Mesangial cell (primary cell): ENCODE measurements around the gene NOVA2. TPM values are rescaled to one million over a fixed set of nuclear protein-coding genes. Genes with fewer than 3 reads are reported as not detected.

ENCODE experiments used
- total RNA-seq: library from RNA; depleted of rRNA; stranded (reverse); fragments of >200 nt; gene quantifications from 2 replicates; pipeline ENCODE4 v1.2.3, GENCODE V29; 2015

Gene NOVA2, protein sequence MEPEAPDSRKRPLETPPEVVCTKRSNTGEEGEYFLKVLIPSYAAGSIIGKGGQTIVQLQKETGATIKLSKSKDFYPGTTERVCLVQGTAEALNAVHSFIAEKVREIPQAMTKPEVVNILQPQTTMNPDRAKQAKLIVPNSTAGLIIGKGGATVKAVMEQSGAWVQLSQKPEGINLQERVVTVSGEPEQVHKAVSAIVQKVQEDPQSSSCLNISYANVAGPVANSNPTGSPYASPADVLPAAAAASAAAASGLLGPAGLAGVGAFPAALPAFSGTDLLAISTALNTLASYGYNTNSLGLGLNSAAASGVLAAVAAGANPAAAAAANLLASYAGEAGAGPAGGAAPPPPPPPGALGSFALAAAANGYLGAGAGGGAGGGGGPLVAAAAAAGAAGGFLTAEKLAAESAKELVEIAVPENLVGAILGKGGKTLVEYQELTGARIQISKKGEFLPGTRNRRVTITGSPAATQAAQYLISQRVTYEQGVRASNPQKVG
- not detected in 2 replicates for total RNA-seq

DNA sequence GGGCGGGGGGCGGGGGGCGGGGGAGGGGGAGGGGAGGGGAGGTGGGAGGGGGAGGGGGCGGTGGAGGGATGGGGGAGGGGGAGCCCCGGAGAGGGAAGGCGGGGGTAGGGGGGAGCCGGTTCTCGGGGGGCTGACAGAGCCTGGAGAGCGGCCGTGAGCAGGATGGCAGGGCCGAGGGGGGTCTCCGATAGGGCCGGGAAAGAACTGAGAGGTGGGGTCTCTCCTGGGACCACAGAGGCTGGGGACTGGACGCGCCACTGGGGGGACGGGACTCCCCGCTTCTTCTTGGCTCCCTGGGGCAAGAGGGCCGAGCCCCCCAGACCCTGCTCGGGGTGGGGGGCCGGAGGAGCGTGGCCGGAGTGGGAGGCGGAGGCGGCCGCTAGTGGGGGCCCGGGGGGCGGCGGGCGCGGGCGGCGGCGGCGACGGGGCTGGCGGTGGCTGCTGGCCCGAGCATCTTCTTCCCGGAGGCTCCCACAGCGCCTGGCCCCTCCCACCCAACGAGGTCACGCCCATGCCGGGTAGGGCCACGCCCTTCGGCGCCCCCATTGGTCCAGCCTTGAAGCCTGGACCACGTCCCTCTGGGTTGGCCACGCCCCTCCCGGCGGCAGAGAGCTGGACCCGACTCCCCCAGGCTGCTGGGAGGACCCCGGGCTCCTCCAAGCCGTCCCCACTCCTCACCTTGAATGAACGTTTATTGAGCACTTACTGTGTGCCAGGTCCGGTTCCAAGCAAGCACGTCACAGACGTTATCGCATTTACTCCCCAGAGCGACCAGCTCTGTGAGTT lies at the start of gene NOVA2:
Gene NOVA2 (minus strand): TSS at position 313 of the 786 bp plus-strand sequence. CDS start 514 bp downstream, outside the sequence.

DNA sequence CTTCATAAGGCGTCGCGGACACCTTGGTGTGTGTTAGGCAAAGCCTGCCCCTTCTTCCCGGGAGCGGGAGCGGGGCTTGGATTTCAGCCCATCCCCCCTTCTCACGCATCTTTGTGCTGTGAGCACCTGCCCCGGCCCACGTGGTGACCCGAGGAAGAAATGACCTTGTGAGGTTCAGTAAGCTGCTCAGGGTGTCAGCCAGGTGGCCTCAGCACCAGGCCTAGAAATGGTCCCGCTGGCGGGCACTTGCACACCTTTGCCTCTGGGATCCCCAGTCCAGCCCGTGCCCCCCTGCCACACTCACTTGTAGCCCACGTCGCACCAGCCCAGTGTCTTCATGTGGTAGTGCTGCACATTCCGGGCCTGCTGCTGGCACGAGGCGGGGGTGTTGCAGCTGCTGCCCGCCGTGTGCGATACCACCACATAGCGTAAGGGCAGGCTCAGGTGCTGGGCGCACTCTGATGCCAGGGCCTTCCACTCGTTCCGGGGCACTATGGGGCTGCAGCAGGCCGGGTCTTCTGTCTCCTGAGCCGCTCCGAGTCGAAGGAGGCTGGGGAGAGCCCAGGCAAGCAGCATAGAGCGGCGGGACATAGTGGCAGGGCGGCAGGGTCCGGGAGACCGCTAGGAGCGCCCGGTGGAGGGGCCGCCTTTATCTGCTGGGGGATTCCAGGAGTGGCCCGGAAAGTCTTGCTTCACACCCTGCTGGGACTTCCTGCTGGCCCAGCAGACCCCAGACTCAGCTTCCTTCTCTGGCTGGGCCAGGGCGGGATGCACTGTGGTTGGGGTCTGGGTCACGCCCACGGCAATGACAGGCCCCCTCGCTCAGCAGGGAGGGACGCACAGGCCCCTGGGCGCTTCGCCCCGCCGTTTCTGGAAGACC lies 49.0 kb upstream of the NOVA2 start, which contains the start of gene PGLYRP1:
Gene PGLYRP1 (minus strand): TSS at position 623 of the 880 bp plus-strand sequence. CDS start 32 bp downstream, at position 591.

DNA sequence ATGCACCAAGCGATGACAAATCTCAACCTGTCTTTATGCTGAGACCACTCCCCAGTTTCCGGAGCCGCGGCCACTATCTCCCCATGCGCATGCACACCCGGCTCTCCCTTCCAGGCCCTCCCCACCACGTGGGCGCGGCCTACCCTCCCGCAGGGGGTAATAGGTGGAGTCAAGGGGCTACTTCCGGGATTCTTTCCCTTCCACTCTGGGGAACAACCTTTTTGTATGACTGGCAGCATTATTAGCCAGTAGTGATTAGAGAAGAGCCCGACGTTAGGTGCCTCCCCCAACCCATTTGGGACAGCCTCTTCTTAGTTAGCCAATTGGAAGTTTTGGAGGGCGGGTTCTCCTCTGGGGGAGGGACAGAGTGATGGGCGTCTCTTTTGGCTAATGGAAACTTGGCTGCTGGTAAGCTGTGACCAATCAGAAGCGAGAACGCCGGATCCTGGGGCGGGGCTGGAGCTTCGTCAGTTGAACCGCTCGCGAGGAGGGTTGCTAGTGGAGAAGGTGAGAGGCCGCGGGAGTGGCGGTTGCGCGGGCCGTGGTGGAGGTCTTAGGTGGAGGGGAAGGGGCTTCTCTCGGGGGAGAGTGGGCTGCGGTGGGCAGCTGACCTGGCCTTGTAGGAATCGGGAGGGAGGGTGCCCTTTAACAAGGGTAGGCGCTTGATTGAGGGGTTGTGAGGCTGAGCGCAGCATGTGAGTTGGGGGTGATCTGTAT lies 21.5 kb upstream of the NOVA2 start, which contains the start of gene CCDC61:
Gene CCDC61 (plus strand): TSS at position 470 of the 717 bp plus-strand sequence. CDS start 7,552 bp downstream, outside the sequence.

DNA sequence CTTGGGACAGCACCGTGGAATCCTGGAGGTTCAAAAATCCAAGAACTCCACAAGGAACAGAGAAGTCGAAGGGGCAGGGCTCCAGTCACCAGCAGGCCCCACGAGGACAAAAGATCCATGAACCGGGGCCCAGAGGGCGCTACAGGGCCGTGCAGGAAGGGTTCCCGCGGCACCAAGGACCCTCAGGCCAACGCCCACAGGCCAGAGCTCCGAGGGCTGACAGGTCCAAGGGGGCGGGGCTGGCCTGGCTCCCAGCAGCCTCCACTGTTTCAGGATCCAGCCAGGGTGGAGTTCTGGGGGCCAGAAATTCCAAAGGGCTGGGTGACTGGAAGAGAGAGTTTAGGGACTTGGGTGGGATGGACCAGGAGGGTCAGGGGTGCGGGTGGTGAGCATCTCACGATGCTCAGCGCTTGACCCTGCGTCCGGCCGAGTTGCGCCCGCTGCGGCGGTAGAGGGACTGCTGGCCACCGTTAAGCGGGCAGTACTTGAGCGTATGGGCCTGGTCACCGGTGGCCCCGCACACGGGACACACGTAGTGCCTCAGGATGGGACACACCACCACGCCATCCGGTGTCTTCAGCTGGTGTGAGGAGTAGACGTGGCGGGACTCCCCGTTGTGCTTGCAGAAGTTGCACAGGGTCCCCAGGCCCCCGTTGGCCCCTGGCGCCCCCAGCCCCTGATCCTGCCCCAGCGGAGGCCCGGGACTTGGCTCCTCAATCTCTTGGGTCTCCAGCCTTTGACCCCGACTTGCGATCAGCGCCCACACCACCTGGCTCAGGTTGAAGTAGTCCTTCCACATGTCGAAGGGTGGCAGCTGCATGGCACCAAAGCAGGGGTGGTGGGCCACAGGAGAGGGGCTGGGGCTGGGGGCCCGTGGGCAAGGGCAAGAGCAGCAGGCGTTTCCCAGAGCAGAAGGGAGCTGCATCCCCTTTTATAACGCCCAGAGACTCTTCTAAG lies 59.5 kb downstream of the NOVA2 start, which contains the start of gene NANOS2:
Gene NANOS2 (minus strand): TSS at position 905 of the 957 bp plus-strand sequence. CDS start 85 bp downstream, at position 820.

DNA sequence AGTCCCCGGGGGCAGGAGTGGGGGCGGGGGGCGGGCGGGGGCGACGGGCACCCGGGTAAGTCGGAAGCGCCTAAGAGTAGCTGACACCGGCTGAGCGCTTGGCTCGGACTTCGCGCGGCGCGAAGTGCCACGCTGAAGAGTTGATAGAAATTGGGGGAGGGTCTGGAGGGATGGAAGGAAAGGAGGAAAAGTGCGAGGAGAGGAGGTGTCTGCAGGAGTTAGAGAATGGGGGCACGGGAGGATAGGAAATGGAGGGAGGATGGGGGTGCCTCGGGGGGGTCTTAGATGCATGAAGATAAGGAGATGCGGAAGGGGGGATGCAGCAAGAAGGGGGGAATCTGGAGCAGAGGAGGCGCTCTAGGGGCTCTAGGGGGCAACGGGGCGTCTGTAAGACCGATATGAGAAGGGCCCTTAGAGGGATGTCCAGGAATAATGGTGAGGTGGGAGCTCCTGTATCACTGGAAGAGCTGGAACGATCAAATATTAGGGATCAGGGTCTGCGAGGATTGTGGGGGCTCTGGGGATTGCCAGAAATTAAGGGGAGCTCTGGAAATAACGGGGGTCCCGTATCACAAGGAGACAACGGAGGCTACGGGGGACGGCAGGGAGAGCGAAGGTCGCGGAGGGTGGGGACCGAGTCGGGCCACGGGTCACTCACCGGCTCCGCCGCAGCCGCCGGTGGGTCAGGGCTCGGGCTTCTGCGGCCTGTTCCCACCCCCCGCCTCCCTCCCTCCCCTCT lies 71.6 kb downstream of the NOVA2 start, which contains the start of gene MYPOP:
Gene MYPOP (minus strand): TSS at position 702 of the 739 bp plus-strand sequence. CDS start 840 bp downstream, outside the sequence.

DNA sequence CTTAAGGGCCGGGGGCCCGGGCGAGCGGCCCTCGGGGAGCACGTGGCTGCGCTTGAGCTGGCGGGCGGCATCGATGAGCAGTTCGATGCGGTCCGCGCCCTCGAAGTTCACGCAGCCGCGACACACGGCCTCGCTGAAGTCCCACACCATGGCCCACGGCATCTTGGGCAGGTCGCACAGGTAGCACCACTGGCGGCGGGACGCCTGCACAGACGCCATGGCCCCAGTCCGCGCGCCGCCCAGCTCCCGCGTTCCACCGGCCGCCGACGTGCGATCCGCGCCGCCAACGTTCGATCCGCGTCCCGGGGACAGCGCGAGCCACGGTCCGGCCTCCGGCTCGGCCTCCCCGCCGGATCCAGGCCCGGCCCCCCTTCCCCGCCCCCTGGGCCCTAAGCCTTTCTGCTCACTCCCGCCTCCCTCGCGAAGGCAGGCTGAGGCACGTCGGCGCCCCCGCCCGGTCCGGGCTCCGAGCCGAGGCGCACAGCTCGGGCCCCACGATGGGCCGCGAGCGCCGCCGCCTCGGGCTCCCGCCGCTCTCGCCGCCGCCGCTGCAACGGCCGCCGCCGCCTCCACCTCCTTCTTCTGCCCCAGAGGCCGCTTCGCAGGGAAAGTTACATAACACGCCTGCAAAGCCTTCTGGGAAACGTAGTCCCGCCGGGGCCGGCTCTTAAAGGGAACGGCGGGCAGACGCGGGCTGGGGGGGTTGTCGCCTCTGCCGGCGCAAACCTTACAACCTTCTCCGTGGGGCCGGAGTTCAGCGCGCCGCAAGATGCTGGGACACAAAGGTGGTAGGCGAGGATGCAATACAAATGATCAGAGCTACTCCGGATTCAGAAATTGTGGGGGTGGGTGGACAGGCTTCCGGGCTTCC lies 87.9 kb downstream of the NOVA2 start, which contains the start of gene IRF2BP1:
Gene IRF2BP1 (minus strand): TSS at position 586 of the 871 bp plus-strand sequence. CDS start 367 bp downstream, at position 219.

Other genes with a start within 250 kb of the NOVA2 start
- gene FBXO46, start 243.0 kb downstream of the NOVA2 start, total RNA-seq: 11.9 and 15.3 TPM in 2 replicates
- not detected in 2 replicates for gene MEIOSIN, start 240.4 kb downstream of the NOVA2 start, total RNA-seq
- 14.2 and 26.9 TPM in 2 replicates for gene SIX5, start 204.6 kb downstream of the NOVA2 start, total RNA-seq
- gene DMPK, start 191.4 kb downstream of the NOVA2 start, total RNA-seq: 8.5 and 23.1 TPM in 2 replicates
- gene DMWD, start 181.0 kb downstream of the NOVA2 start, total RNA-seq: 35.0 and 39.7 TPM in 2 replicates
- gene RSPH6A, start 158.6 kb downstream of the NOVA2 start, total RNA-seq: under 0.01 TPM in 1 of 2 replicates, not detected in the other
- gene SYMPK, start 110.7 kb downstream of the NOVA2 start, total RNA-seq: 45.0 and 54.6 TPM in 2 replicates
- 0.33 and 1.4 TPM in 2 replicates for gene FOXA3, start 109.5 kb downstream of the NOVA2 start, total RNA-seq
- 28.0 and 39.0 TPM in 2 replicates for gene IRF2BP1, start 87.7 kb downstream of the NOVA2 start, total RNA-seq
- gene MYPOP, start 71.3 kb downstream of the NOVA2 start, total RNA-seq: 3.6 and 5.5 TPM in 2 replicates
- gene NANOS2, start 59.1 kb downstream of the NOVA2 start, total RNA-seq: not detected in 2 replicates
- gene CCDC61, start 21.6 kb upstream of the NOVA2 start, total RNA-seq: 10.3 and 15.5 TPM in 2 replicates
- not detected in 2 replicates for gene PGLYRP1, start 49.2 kb upstream of the NOVA2 start, total RNA-seq
- not detected in 2 replicates for gene IGFL4, start 67.1 kb upstream of the NOVA2 start, total RNA-seq
- gene IGFL3, start 150.8 kb upstream of the NOVA2 start, total RNA-seq: 0.76 TPM in 1 of 2 replicates, not detected in the other
- gene IGFL2, start 174.4 kb upstream of the NOVA2 start, total RNA-seq: 0.63 TPM in 1 of 2 replicates, not detected in the other